HFFc6 (cell line): ENCODE data around the gene GFI1B. TPM values are rescaled to one million over a fixed set of nuclear protein-coding genes. Genes with fewer than 3 reads are reported as not detected.

Source experiments
- DNase-seq: peaks from one replicate; pipeline ENCODE4 v3.0.0-alpha.2; 2018
- H3K27ac Mint-ChIP-seq: 2 replicates; pipeline ENCODE4 v1.8.0; 2020; ENCODE audit warnings: mild to moderate bottlenecking, mixed read lengths
- H3K27me3 Mint-ChIP-seq: 2 replicates; pipeline ENCODE4 v1.8.0; 2021; ENCODE audit warnings: mild to moderate bottlenecking, moderate library complexity, mixed read lengths; ENCODE audit not compliant: insufficient read depth
- H3K36me3 Mint-ChIP-seq: 2 replicates; pipeline ENCODE4 v1.8.0; 2021; ENCODE audit warnings: low read depth, mixed read lengths
- H3K4me1 Mint-ChIP-seq: 2 replicates; pipeline ENCODE4 v1.8.0; 2020; ENCODE audit warnings: low read depth, mixed read lengths
- H3K4me3 Mint-ChIP-seq: 2 replicates; pipeline ENCODE4 v1.8.0; 2020; ENCODE audit warnings: mild to moderate bottlenecking, moderate library complexity, mixed read lengths
- H3K9me3 Mint-ChIP-seq: 2 replicates; pipeline ENCODE4 v1.8.0; 2020; ENCODE audit warnings: mild to moderate bottlenecking, mixed read lengths
- CTCF ChIP-seq: fragments of 200-600 bp; sonication (generic); IDR thresholded peaks from 2 replicates; pipeline ENCODE4 v1.5.0; 2021; ENCODE audit warnings: antibody characterized with exemption, mild to moderate bottlenecking
- total RNA-seq, 6 experiments: library from RNA; stranded (reverse); fragmentation: NEBNext Ultra II Directional; extraction: Animal tissue kit (Norgen Biotek cat#: 25700); gene quantifications; 2 replicates in 1 of 6; 3 replicates in 5 of 6; pipeline ENCODE4 v1.2.3, GENCODE V29; 2021

The GFI1B gene
- total RNA-seq, 6 experiments from 2014 or later, result 0.18 TPM; not detected in 5

GRCh38 chr9:132976571-132976970, 1.9 kb upstream of the GFI1B start:
- DNase-seq, result no peak
- TF ChIP-seq CTCF, result no peak
- H3K4me1 Mint-ChIP-seq, result no peaks in the 10 kb centered on the region
- H3K27ac Mint-ChIP-seq, result no peak overlapping the region
- H3K4me3 Mint-ChIP-seq, result no peak overlapping the region
- H3K27me3 Mint-ChIP-seq, result peaks cover 44% of the 10 kb centered on the region
- H3K36me3 Mint-ChIP-seq, result no peaks in the 10 kb centered on the region
- H3K9me3 Mint-ChIP-seq, result no peaks in the 10 kb centered on the region

GRCh38 chr9:132978112-132978450, 413 bp upstream of the GFI1B start:
- TF ChIP-seq CTCF, result no peak
- H3K4me3 Mint-ChIP-seq, result no peak overlapping the region
- H3K27ac Mint-ChIP-seq, result no peak overlapping the region
- no peaks in the 10 kb centered on the region for H3K9me3 Mint-ChIP-seq
- DNase-seq, result no peak
- no peaks in the 10 kb centered on the region for H3K4me1 Mint-ChIP-seq
- H3K36me3 Mint-ChIP-seq, result no peaks in the 10 kb centered on the region
- H3K27me3 Mint-ChIP-seq, result peaks cover 53% of the 10 kb centered on the region

- Mint-ChIP-seq H3K27ac (no peak overlapping the region), H3K36me3 (no peaks in the 10 kb centered on the region), H3K27me3 (peaks cover 56% of the 10 kb centered on the region), H3K4me3 (no peak overlapping the region), H3K9me3 (no peaks in the 10 kb centered on the region), H3K4me1 (no peaks in the 10 kb centered on the region)
- DNase-seq, result no peak
- TF ChIP-seq CTCF, result no peak
These were observed 1.7 kb downstream of the GFI1B start for GRCh38 chr9:132980157-132980556.

GRCh38 chr9:132982458-132982857, 4.0 kb downstream of the GFI1B start:
- Mint-ChIP-seq H3K9me3 (no peaks in the 10 kb centered on the region), H3K27me3 (peaks cover 59% of the 10 kb centered on the region), H3K36me3 (no peaks in the 10 kb centered on the region), H3K27ac (no peak overlapping the region), H3K4me1 (peaks cover 12% of the 10 kb centered on the region), H3K4me3 (no peak overlapping the region)
- TF ChIP-seq CTCF, result no peak
- no peak for DNase-seq

GRCh38 chr9:132983491-132984201, 5.2 kb downstream of the GFI1B start:
- TF ChIP-seq CTCF, result no peak
- H3K27ac Mint-ChIP-seq, result no peak overlapping the region

More at GRCh38 chr9:132983491-132984201, 5.2 kb downstream of the GFI1B start:
- no peak for DNase-seq
- no peaks in the 10 kb centered on the region for H3K36me3 Mint-ChIP-seq
- peaks cover 62% of the 10 kb centered on the region for H3K27me3 Mint-ChIP-seq
- peaks cover 12% of the 10 kb centered on the region for H3K4me1 Mint-ChIP-seq
- H3K4me3 Mint-ChIP-seq, result no peak overlapping the region
- H3K9me3 Mint-ChIP-seq, result no peaks in the 10 kb centered on the region
